Stimulated activated CD8-positive, alpha-beta memory T cell treated with anti-CD3 and anti-CD28 coated beads, Interleukin-12 subunit alpha, Interleukin-12 subunit beta, amount 100 ng/mL, for 24 hours (primary cell): Measurements from ENCODE around the gene ZSWIM5.
"Not testable (repeated sequence)": the region's sequence is repeated elsewhere in the genome, so short reads cannot be mapped to it uniquely, and the experiment has no call there.

ENCODE experiments used
- DNase-seq: peaks from one replicate; pipeline ENCODE4 v3.0.0-alpha.2; 2020; ENCODE audit errors: extremely low read depth

The ZSWIM5 gene

DNA sequence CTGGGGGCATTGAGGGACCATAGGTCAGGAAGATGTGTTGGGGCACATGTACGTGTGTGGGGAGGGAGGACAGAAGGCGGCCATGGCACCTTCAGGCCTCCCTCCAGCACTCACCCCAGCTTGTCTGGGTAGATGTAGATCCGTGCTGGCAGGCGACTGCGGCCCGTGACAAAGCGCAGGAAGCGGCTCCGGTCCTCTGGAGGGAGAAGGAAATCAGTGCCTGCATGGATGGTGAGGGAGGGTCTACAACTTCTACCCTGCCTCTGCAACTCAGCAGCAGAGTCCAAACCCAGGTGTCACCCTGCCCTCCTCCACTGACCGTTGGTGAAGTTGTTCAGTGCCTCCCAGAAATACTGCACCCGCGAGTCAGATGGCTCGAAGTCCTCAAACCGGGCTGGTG, 202.7 kb downstream of the ZSWIM5 start:
- no peak for DNase-seq

GRCh38 chr1:45002650-45003645, 203.5 kb downstream of the ZSWIM5 start:
- DNase-seq = no peak

GRCh38 chr1:45001576-45001975, 204.8 kb downstream of the ZSWIM5 start:
- DNase-seq = not testable (repeated sequence)

DNA sequence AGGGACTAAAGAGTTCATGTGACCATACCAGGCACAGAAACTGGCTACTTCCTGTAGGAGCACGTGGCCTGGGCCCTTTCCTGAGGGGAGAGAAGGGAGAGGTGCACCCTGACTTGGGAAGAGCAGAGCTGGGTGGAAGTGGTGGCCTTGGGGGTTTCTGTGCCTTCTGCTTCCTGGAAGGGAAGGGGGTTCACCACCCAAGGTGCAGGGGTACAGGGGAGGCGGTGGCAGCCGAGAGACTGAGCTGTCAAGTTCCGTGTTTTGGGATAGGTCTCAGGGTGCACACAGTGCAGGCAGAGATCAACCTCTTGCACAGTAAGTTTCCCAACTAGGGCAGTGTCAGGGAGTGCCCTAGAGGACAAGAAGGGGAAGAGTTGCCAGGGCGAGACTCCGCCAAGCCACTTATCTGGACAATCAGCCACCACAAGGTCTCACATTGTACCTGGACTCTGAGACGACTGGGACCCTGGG, 205.4 kb downstream of the ZSWIM5 start:
- DNase-seq = no peak

DNA sequence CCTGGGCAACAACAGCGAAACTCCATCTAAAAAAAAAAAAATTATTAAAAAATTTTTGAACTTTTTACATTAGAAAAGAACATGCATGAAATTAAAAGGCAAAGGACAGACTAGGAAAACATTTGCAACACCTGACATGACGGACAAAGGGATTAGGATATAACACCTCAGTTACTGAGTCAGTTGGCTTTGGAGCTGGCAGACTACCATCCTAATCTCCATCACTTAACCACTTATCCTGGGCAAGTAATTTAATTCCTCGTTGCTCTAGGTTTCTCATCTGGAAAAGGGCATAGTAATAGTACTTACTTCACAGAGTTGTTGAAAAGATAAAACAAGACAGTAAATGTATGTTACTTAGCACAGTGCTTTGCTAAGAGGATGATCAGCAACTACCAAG, 207.2 kb downstream of the ZSWIM5 start:
- no peak for DNase-seq

GRCh38 chr1:44995467-44996238, 210.8 kb downstream of the ZSWIM5 start:
- DNase-seq = no peak

- no peak for DNase-seq
Measured at GRCh38 chr1:44994309-44994898, 212.0 kb downstream of the ZSWIM5 start.

GRCh38 chr1:44988531-44989156, 217.8 kb downstream of the ZSWIM5 start:
- no peak for DNase-seq

GRCh38 chr1:44985747-44986359, 220.6 kb downstream of the ZSWIM5 start:
- DNase-seq = no peak

GRCh38 chr1:44977372-44977771, 229.0 kb downstream of the ZSWIM5 start:
- not testable (repeated sequence) for DNase-seq

DNA sequence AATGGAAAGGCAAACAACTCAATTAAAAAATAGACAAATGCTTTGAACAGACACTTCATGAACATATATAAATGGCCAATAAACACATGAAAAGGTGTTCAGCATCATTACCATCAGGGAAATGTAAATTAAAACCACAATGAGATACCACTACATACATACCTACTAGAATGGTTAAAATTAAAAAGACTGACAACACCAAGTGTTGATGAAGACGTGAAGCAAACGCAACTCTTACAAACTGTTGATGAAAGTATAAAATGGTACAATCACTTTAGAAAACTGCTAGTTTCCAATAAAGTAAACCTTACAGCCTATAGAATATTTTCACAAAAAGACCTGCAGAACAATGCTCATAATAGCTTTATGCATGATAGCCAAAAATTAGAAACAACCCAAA, 230.2 kb downstream of the ZSWIM5 start:
- DNase-seq = no peak

- no peak for DNase-seq
Measured at GRCh38 chr1:44973645-44974044, 232.8 kb downstream of the ZSWIM5 start.

DNA sequence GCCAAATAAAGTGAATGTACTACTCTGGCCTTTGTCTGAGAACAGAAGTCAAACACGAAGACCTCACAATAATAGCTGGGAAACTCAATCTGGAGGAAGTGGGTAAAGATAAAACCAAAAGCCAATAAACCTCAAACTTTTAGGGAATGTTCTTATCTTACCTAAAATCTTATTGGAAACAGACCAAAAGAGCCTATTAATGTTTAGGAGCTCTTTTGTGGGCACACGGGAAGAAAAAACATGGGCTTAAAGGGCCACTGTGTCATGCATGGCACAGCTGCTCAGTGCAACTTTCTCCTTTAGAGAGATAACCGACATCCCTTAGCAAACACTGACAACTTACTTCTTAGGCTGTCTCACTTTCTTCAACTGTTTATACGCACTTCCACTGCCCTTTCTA, 236.1 kb downstream of the ZSWIM5 start:
- no peak for DNase-seq
